Neural cell (in vitro differentiated cells): ENCODE data around the gene SACS. TPM values are rescaled to one million over a fixed set of nuclear protein-coding genes. Genes with fewer than 3 reads are reported as not detected.

ENCODE experiments used
- H2AFZ ChIP-seq: fragments of 200-600, 300-800 bp; sonication (generic), shearing (Covaris generic); 2 replicates; pipeline ENCODE4 v1.6.0; 2014; ENCODE audit warnings: low read depth, mild to moderate bottlenecking, antibody characterized with exemption, low read length, moderate library complexity
- H3F3A ChIP-seq: fragments of 200-600 bp; shearing (Covaris generic); 2 replicates; pipeline ENCODE4 v1.6.1; 2016; ENCODE audit warnings: mild to moderate bottlenecking, moderate library complexity, mixed read lengths, antibody characterized with exemption, low read length; ENCODE audit not compliant: insufficient read depth, poor library complexity, severe bottlenecking
- H3K27ac ChIP-seq: fragments of 200-600, 300-800 bp; sonication (generic), shearing (Covaris generic); 2 replicates; pipeline ENCODE4 v1.5.1; 2014; ENCODE audit warnings: mild to moderate bottlenecking, low read length, moderate library complexity
- H3K27me3 ChIP-seq: fragments of 300-800, 200-600 bp; sonication (generic), shearing (Covaris generic); 2 replicates; pipeline ENCODE4 v1.6.0; 2014; ENCODE audit warnings: mild to moderate bottlenecking, low read depth, low read length, moderate library complexity; ENCODE audit not compliant: insufficient read depth
- H3K36me3 ChIP-seq: fragments of 300-800, 200-600 bp; sonication (generic), shearing (Covaris generic); 2 replicates; pipeline ENCODE4 v1.5.1; 2014; ENCODE audit warnings: mild to moderate bottlenecking, antibody characterized with exemption, low read length, moderate library complexity; ENCODE audit not compliant: insufficient read depth
- H3K4me2 ChIP-seq: fragments of 300-800, 200-600 bp; sonication (generic), shearing (Covaris generic); 2 replicates; pipeline ENCODE4 v1.6.0; 2014; ENCODE audit warnings: mild to moderate bottlenecking, low read length
- H3K4me3 ChIP-seq: fragments of 300-800, 200-600 bp; sonication (generic), shearing (Covaris generic); 2 replicates; pipeline ENCODE4 v1.5.1; 2014; ENCODE audit warnings: mild to moderate bottlenecking, low read length, moderate library complexity
- H3K79me2 ChIP-seq: fragments of 200-600 bp; shearing (Covaris generic); replicated peaks from 2 replicates; pipeline ENCODE4 v1.6.0; 2014; ENCODE audit warnings: mild to moderate bottlenecking, low read length, moderate library complexity; ENCODE audit not compliant: insufficient read depth
- H3K9ac ChIP-seq: fragments of 300-800, 200-600 bp; sonication (generic), shearing (Covaris generic); 2 replicates; pipeline ENCODE4 v1.6.1; 2016; ENCODE audit warnings: mild to moderate bottlenecking, low read length, mixed read lengths
- H3K9me2 ChIP-seq: fragments of 200-600 bp; shearing (Covaris generic); 2 replicates; pipeline ENCODE4 v1.6.1; 2016; ENCODE audit warnings: mild to moderate bottlenecking, low read length, mixed read lengths; ENCODE audit not compliant: insufficient read depth
- H3K9me3 ChIP-seq: fragments of 200-600, 300-800 bp; sonication (generic), shearing (Covaris generic); 2 replicates; pipeline ENCODE4 v1.6.1; 2016; ENCODE audit warnings: mild to moderate bottlenecking, mixed run types, low read length, moderate library complexity, mixed read lengths
- H4K20me1 ChIP-seq: fragments of 200-600 bp; shearing (Covaris generic); 2 replicates; pipeline ENCODE4 v1.6.1; 2016; ENCODE audit warnings: mild to moderate bottlenecking, mixed run types; ENCODE audit not compliant: insufficient read depth
- EP300 ChIP-seq: fragments of 450-650 bp; conservative IDR thresholded peaks from 2 replicates; pipeline ENCODE4 v1.6.1; 2014; ENCODE audit warnings: antibody characterized with exemption, mild to moderate bottlenecking, moderate library complexity; ENCODE audit not compliant: poor library complexity, severe bottlenecking
- EZH2 ChIP-seq: fragments of 200-600, 300-800 bp; shearing (Covaris generic), sonication (generic); IDR thresholded peaks from 2 replicates; pipeline ENCODE4 v1.6.1; 2014; ENCODE audit warnings: antibody characterized with exemption, low read length, borderline replicate concordance, mild to moderate bottlenecking; ENCODE audit not compliant: insufficient read depth, poor library complexity, severe bottlenecking
- MXI1 ChIP-seq: fragments of 450-650 bp; conservative IDR thresholded peaks from 2 replicates; pipeline ENCODE4 v1.6.1; 2014; ENCODE audit warnings: antibody characterized with exemption, mild to moderate bottlenecking; ENCODE audit not compliant: poor library complexity, severe bottlenecking
- POLR2AphosphoS5 ChIP-seq: IDR thresholded peaks from 2 replicates; pipeline ENCODE4 v1.6.1; 2012
- RAD21 ChIP-seq: fragments of 450-650 bp; conservative IDR thresholded peaks from 2 replicates; pipeline ENCODE4 v1.6.1; 2014; ENCODE audit warnings: antibody characterized with exemption, mild to moderate bottlenecking, moderate library complexity
- SMC3 ChIP-seq: fragments of 450-650 bp; conservative IDR thresholded peaks from 2 replicates; pipeline ENCODE4 v1.6.1; 2014; ENCODE audit warnings: antibody characterized with exemption, mild to moderate bottlenecking, moderate library complexity; ENCODE audit not compliant: poor library complexity
- TAF1 ChIP-seq: IDR thresholded peaks from 2 replicates; pipeline ENCODE4 v1.6.1; 2012; ENCODE audit warnings: low read depth
- polyA plus RNA-seq: library from polyadenylated mRNA; depleted of rRNA; stranded (reverse); fragments of >200 nt; gene quantifications from 2 replicates; pipeline ENCODE4 v1.2.3, GENCODE V29; 2014
- TF ChIP-seq, protein P1 (sequence below): fragments of 450-650 bp; IDR thresholded peaks from 2 replicates; pipeline ENCODE4 v1.5.1; 2014; ENCODE audit warnings: antibody characterized with exemption, mild to moderate bottlenecking, moderate library complexity; ENCODE audit not compliant: poor library complexity, severe bottlenecking
- TF ChIP-seq, protein P2 (sequence below): IDR thresholded peaks from 2 replicates; pipeline ENCODE4 v1.6.1; 2012; ENCODE audit warnings: borderline replicate concordance

The SACS gene
- polyA plus RNA-seq, 1 donor from 2014 or later: 24.1 TPM

DNA sequence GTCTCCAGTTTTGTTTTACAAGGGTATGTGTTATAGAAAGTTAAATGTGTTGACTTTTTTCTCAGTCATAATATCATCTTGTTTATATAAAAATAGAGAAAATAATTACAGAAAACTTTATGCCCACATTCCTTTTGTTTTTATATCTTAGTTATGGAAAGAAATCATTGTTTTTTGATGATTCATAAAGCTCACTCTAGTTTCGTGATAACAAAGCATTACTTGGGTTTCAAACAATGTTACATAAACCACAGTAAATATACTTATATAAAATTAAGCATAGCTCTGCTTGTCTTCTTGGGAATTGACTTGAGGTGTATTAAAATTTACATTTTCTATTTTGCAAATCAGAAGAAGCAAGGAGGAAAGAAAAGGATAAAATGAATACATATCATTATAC lies 140.9 kb downstream of the SACS start:
- Histone ChIP-seq H3K4me2 (no peak overlapping the region), H3K36me3 (no peaks in the 10 kb centered on the region), H2AFZ (no peak overlapping the region), H4K20me1 (no peaks in the 10 kb centered on the region), H3K4me3 (no peak overlapping the region), H3K79me2 (no peaks in the 10 kb centered on the region), H3K9me3 (no peaks in the 10 kb centered on the region), H3K9me2 (no peaks in the 10 kb centered on the region), H3F3A (no peaks in the 10 kb centered on the region), H3K27ac (no peak overlapping the region), H3K27me3 (no peaks in the 10 kb centered on the region), H3K9ac (no peak overlapping the region)
- TF ChIP-seq TAF1: no peak
- TF ChIP-seq MXI1: no peak
- TF ChIP-seq EZH2: no peak

DNA sequence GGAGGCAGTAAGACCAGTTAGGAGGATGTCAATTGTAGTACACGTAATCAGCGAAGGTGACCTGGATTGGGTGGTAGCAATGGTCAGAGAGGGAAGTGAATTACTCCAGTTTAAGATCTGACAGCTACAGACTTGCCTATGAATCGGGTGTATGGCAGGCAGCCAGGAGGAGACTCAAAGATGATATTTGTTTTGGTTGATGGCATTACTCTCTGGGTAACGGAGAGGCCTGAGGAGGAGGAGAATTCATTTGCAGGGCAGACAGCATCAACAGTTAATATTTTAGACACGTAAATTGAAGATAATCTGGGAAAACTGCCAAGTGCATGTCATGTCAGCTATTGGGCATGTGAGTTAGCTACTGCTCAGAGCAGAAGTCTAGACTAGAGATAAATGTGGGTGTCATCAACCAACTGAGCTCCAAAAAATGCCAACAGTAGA lies 143.6 kb downstream of the SACS start:
- H3K9ac ChIP-seq: no peak overlapping the region
- no peaks in the 10 kb centered on the region for H3K9me2 ChIP-seq
- no peak overlapping the region for H3K4me2 ChIP-seq
- no peaks in the 10 kb centered on the region for H3F3A ChIP-seq
- no peak overlapping the region for H3K4me3 ChIP-seq
- H3K27ac ChIP-seq: no peak overlapping the region
- no peaks in the 10 kb centered on the region for H3K27me3 ChIP-seq
- H2AFZ ChIP-seq: no peak overlapping the region
- no peaks in the 10 kb centered on the region for H3K79me2 ChIP-seq
- no peaks in the 10 kb centered on the region for H3K36me3 ChIP-seq
- H3K9me3 ChIP-seq: no peaks in the 10 kb centered on the region
- no peaks in the 10 kb centered on the region for H4K20me1 ChIP-seq
- TF ChIP-seq RAD21 (no peak), EZH2 (no peak), TAF1 (no peak), EP300 (no peak), SMC3 (no peak), POLR2AphosphoS5 (no peak), MXI1 (no peak)
- TF ChIP-seq, protein P1, sequence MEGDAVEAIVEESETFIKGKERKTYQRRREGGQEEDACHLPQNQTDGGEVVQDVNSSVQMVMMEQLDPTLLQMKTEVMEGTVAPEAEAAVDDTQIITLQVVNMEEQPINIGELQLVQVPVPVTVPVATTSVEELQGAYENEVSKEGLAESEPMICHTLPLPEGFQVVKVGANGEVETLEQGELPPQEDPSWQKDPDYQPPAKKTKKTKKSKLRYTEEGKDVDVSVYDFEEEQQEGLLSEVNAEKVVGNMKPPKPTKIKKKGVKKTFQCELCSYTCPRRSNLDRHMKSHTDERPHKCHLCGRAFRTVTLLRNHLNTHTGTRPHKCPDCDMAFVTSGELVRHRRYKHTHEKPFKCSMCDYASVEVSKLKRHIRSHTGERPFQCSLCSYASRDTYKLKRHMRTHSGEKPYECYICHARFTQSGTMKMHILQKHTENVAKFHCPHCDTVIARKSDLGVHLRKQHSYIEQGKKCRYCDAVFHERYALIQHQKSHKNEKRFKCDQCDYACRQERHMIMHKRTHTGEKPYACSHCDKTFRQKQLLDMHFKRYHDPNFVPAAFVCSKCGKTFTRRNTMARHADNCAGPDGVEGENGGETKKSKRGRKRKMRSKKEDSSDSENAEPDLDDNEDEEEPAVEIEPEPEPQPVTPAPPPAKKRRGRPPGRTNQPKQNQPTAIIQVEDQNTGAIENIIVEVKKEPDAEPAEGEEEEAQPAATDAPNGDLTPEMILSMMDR: no peak
- TF ChIP-seq, protein P2, sequence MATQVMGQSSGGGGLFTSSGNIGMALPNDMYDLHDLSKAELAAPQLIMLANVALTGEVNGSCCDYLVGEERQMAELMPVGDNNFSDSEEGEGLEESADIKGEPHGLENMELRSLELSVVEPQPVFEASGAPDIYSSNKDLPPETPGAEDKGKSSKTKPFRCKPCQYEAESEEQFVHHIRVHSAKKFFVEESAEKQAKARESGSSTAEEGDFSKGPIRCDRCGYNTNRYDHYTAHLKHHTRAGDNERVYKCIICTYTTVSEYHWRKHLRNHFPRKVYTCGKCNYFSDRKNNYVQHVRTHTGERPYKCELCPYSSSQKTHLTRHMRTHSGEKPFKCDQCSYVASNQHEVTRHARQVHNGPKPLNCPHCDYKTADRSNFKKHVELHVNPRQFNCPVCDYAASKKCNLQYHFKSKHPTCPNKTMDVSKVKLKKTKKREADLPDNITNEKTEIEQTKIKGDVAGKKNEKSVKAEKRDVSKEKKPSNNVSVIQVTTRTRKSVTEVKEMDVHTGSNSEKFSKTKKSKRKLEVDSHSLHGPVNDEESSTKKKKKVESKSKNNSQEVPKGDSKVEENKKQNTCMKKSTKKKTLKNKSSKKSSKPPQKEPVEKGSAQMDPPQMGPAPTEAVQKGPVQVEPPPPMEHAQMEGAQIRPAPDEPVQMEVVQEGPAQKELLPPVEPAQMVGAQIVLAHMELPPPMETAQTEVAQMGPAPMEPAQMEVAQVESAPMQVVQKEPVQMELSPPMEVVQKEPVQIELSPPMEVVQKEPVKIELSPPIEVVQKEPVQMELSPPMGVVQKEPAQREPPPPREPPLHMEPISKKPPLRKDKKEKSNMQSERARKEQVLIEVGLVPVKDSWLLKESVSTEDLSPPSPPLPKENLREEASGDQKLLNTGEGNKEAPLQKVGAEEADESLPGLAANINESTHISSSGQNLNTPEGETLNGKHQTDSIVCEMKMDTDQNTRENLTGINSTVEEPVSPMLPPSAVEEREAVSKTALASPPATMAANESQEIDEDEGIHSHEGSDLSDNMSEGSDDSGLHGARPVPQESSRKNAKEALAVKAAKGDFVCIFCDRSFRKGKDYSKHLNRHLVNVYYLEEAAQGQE: no peak

DNA sequence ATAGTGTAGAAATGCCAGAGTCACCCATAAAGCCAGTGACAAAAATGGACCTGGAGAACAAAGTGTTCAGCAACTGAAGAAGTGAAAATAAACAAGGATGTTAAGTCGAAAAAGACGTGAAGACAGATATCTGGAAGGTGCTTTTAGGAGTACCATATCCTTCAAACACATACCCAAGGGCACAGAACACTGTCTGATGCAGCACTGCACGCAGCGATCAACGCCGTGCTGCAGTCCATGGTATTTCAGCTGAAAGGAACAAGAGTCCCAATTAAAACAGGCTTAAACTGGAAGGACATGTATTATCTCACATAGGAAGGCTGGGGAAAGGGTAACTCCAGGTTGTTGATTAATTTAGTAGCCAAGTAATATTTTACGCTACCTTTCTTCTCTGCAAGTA lies 144.5 kb downstream of the SACS start:
- no peaks in the 10 kb centered on the region for H3K9me3 ChIP-seq
- no peaks in the 10 kb centered on the region for H3K27me3 ChIP-seq
- H2AFZ ChIP-seq: no peak overlapping the region
- H4K20me1 ChIP-seq: no peaks in the 10 kb centered on the region
- H3K36me3 ChIP-seq: no peaks in the 10 kb centered on the region
- H3K27ac ChIP-seq: no peak overlapping the region
- H3K9me2 ChIP-seq: no peaks in the 10 kb centered on the region
- no peak overlapping the region for H3K9ac ChIP-seq
- H3F3A ChIP-seq: no peaks in the 10 kb centered on the region
- no peaks in the 10 kb centered on the region for H3K79me2 ChIP-seq
- TF ChIP-seq EP300 (no peak), EZH2 (no peak), MXI1 (no peak), RAD21 (no peak), POLR2AphosphoS5 (no peak), TAF1 (no peak)
- no peak overlapping the region for H3K4me2 ChIP-seq
- H3K4me3 ChIP-seq: no peak overlapping the region
